ENCODE results near the gene TMEM253.

GRCh38 chr14:21149641-21150367 is 48.9 kb downstream of the TMEM253 start:
- no peak for TF ChIP-seq CTCF (conservative IDR thresholded peaks at IDR 0.05)
- no peak for TF ChIP-seq ZFX (IDR thresholded peaks at IDR 0.05)

Data from C4-2B (cell line).